ENCODE measurements around the gene PLB1. TPM values are rescaled to one million over a fixed set of nuclear protein-coding genes. Genes with fewer than 3 reads are reported as not detected.

PLB1 gene
- total RNA-seq, 1 experiment from 2014 or later = 0.91 TPM

DNA sequence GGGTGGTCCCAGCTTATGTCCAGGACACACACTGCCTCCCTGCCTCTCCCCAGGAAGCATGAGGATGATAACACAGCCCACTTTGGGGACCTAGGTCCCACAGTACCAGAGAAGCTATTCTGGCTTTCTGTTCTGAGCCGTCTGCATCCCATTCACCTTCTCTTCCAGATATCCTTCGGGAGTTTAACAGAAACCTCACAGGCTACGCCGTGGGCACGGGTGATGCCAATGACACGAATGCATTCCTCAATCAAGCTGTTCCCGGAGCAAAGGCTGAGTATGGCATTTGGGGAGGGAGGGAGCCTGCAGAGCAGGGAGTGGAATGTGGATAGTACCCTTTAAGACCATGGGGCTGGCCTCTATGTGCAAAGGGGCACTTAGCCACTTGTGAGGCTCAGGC lies 102.6 kb downstream of the PLB1 start:
- no TSS peak for BruUV-seq (replicated peaks)
- H3K27me3 Mint-ChIP-seq (ENCODE audit: insufficient read depth, unreplicated experiment) = no peaks in the 10 kb centered on the region
- ChIA-PET POLR2A (interaction anchor here (0.8 kb wide), 1 partner anchor 118 kb away, joined by 4 read pairs; no protein-coding TSS in a partner anchor), CTCF (no interaction called here)
- DNase-seq (ENCODE audit: unreplicated experiment) = no peak
- H3K4me3 Mint-ChIP-seq (ENCODE audit: unreplicated experiment) = no peak overlapping the region
- H3K4me1 Mint-ChIP-seq (ENCODE audit: insufficient read depth, unreplicated experiment) = peaks cover 33% of the 10 kb centered on the region
- intact Hi-C loops (cut with micrococcal nuclease) = no loop called here
- H3K9me3 Mint-ChIP-seq (ENCODE audit: unreplicated experiment) = no peaks in the 10 kb centered on the region
- H3K36me3 Mint-ChIP-seq (ENCODE audit: insufficient read depth, unreplicated experiment) = no peaks in the 10 kb centered on the region
- no peak overlapping the region for H3K27ac Mint-ChIP-seq (ENCODE audit: low read depth, unreplicated experiment)
- TF ChIP-seq CTCF (IDR thresholded peaks at IDR 0.05; ENCODE audit: unreplicated experiment) = no peak

GRCh38 chr2:28600181-28600580 lies 104.3 kb downstream of the PLB1 start:
- ChIA-PET POLR2A (interaction anchor here (1.2 kb wide), 1 partner anchor 16 kb away, joined by 3 read pairs; no protein-coding TSS in a partner anchor), CTCF (no interaction called here)
- no peak overlapping the region for H3K27ac Mint-ChIP-seq (ENCODE audit: low read depth, unreplicated experiment)
- H3K4me3 Mint-ChIP-seq (ENCODE audit: unreplicated experiment) = no peak overlapping the region
- intact Hi-C loops (cut with micrococcal nuclease) = no loop called here
- no peak for TF ChIP-seq CTCF (IDR thresholded peaks at IDR 0.05; ENCODE audit: unreplicated experiment)
- DNase-seq (ENCODE audit: unreplicated experiment) = no peak
- no peaks in the 10 kb centered on the region for H3K27me3 Mint-ChIP-seq (ENCODE audit: insufficient read depth, unreplicated experiment)
- no TSS peak for BruUV-seq (replicated peaks)
- no peaks in the 10 kb centered on the region for H3K36me3 Mint-ChIP-seq (ENCODE audit: insufficient read depth, unreplicated experiment)
- H3K4me1 Mint-ChIP-seq (ENCODE audit: insufficient read depth, unreplicated experiment) = peaks cover 23% of the 10 kb centered on the region
- H3K9me3 Mint-ChIP-seq (ENCODE audit: unreplicated experiment) = no peaks in the 10 kb centered on the region

DNA sequence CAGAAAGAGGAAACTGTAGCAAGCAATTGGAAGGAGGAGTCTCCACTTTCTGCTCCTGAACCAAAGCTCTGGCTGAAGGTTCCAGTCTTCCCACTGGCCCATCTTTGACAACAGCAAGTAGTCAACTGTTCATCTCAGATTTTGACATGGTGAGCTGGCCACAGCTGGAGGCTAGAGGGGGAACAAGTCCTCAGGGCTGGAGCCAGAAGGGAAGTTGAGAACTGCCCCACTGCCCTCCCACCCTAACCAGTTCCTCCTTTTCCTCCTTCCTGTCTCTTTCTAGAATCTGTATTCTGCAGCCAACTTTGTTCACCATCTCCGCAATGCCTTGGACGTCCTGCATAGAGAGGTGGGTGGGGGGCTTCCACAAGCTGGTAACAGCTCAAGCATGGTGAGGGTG lies 105.8 kb downstream of the PLB1 start:
- peaks cover 18% of the 10 kb centered on the region for H3K4me1 Mint-ChIP-seq (ENCODE audit: insufficient read depth, unreplicated experiment)
- no peak for TF ChIP-seq CTCF (IDR thresholded peaks at IDR 0.05; ENCODE audit: unreplicated experiment)
- no peaks in the 10 kb centered on the region for H3K27me3 Mint-ChIP-seq (ENCODE audit: insufficient read depth, unreplicated experiment)
- BruUV-seq (replicated peaks) = no TSS peak
- ChIA-PET CTCF (no interaction called here), POLR2A (no interaction called here)
- H3K27ac Mint-ChIP-seq (ENCODE audit: low read depth, unreplicated experiment) = no peak overlapping the region
- intact Hi-C loops (cut with micrococcal nuclease) = no loop called here
- H3K9me3 Mint-ChIP-seq (ENCODE audit: unreplicated experiment) = no peaks in the 10 kb centered on the region
- H3K4me3 Mint-ChIP-seq (ENCODE audit: unreplicated experiment) = no peak overlapping the region
- no peak for DNase-seq (ENCODE audit: unreplicated experiment)
- no peaks in the 10 kb centered on the region for H3K36me3 Mint-ChIP-seq (ENCODE audit: insufficient read depth, unreplicated experiment)

DNA sequence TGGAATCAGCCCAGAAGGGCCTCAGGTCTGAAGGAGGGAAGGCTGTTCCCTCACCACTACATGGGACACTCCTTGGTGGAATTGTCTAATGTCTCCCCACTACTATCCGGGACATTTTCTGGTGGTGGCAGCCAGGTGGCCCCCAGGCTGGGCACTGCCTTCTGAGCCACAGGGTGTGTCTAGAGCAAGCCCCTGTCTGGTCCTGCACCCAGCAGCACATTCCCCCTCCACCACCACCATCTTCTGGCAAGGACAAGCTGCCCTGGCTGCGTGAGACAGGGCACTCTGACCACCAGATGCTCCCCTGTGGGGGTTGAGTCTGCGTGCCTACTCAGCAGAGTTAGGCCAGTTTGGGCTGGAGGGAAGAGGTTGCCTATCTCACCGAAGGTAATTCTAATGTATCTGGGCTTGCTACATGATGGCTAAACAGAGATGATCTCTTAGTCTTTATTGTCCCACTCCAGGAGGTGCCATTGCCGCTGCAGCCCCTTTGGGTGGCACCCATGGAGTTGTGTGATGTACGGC lies 106.3 kb downstream of the PLB1 start:
- H3K4me1 Mint-ChIP-seq (ENCODE audit: insufficient read depth, unreplicated experiment) = peaks cover 17% of the 10 kb centered on the region
- no peak overlapping the region for H3K27ac Mint-ChIP-seq (ENCODE audit: low read depth, unreplicated experiment)
- no peak for DNase-seq (ENCODE audit: unreplicated experiment)
- CTCF ChIA-PET = interaction anchor here (1.1 kb wide), 1 partner anchor 8 kb away, joined by 3 read pairs; no protein-coding TSS in a partner anchor
- intact Hi-C loops (cut with micrococcal nuclease) = no loop called here
- POLR2A ChIA-PET = no interaction called here
- no TSS peak for BruUV-seq (replicated peaks)
- TF ChIP-seq CTCF (IDR thresholded peaks at IDR 0.05; ENCODE audit: unreplicated experiment) = no peak
- no peaks in the 10 kb centered on the region for H3K9me3 Mint-ChIP-seq (ENCODE audit: unreplicated experiment)
- no peak overlapping the region for H3K4me3 Mint-ChIP-seq (ENCODE audit: unreplicated experiment)
- no peaks in the 10 kb centered on the region for H3K36me3 Mint-ChIP-seq (ENCODE audit: insufficient read depth, unreplicated experiment)
- H3K27me3 Mint-ChIP-seq (ENCODE audit: insufficient read depth, unreplicated experiment) = no peaks in the 10 kb centered on the region
